H1 (cell line): ENCODE results near the gene NUDT9. TPM values are rescaled to one million over a fixed set of nuclear protein-coding genes. Genes with fewer than 3 reads are reported as not detected.
"Not testable (repeated sequence)": the region's sequence is repeated elsewhere in the genome, so short reads cannot be mapped to it uniquely, and the experiment has no call there.

ENCODE experiments used
- CTCF ChIA-PET: fragments of 300-600 bp; sonication (Branson Sonifier 250); formaldehyde crosslinking; loops from one replicate; lab custom pipeline; 2021; ENCODE audit not compliant: partially characterized antibody; lab: Charles Lee
- POLR2A ChIA-PET: fragments of 300-600 bp; sonication (Branson Sonifier 250); formaldehyde crosslinking; loops from one replicate; lab custom pipeline; 2021; ENCODE audit warnings: inconsistent platforms; ENCODE audit not compliant: partially characterized antibody; lab: Charles Lee
- DNase-seq, 2 experiments: peaks; one replicate each; pipeline versions ENCODE4 v3.0.0 to v3.0.0-alpha.2; 2010 to 2022; ENCODE audit warnings: low spot score in 2 of 2, low read depth in 1 of 2, mixed read lengths in 1 of 2
- FAIRE-seq: peaks from 2 replicates; lab custom pipeline; 2011; peaks lifted over from hg19 to GRCh38; lab: Jason Lieb, UNC
- H2AFZ ChIP-seq: 2 replicates; pipeline ENCODE4 v1.8.1; 2012; ENCODE audit warnings: low read length, inconsistent platforms
- H2AK5ac ChIP-seq: 2 replicates; pipeline ENCODE4 v1.6.1; 2013; ENCODE audit warnings: low read depth, low read length
- H2BK120ac ChIP-seq: replicated peaks from 2 replicates; pipeline ENCODE3; 2013; ENCODE audit warnings: low read depth, low read length, inconsistent platforms
- H2BK12ac ChIP-seq: 2 replicates; pipeline ENCODE4 v1.6.1; 2013; ENCODE audit warnings: low read depth, low read length
- H2BK15ac ChIP-seq: 2 replicates; pipeline ENCODE4 v1.6.1; 2013; ENCODE audit warnings: low read length
- H2BK20ac ChIP-seq: 2 replicates; pipeline ENCODE4 v1.6.1; 2013; ENCODE audit warnings: low read length
- H2BK5ac ChIP-seq: 2 replicates; pipeline ENCODE4 v1.6.1; 2013; ENCODE audit warnings: low read depth, low read length
- H3K14ac ChIP-seq: 2 replicates; pipeline ENCODE4 v1.6.1; 2013; ENCODE audit warnings: inconsistent platforms; ENCODE audit not compliant: insufficient read length
- H3K18ac ChIP-seq: 2 replicates; pipeline ENCODE4 v1.6.1; 2013; ENCODE audit warnings: low read length; ENCODE audit errors: extremely low read depth
- H3K23ac ChIP-seq: 2 replicates; pipeline ENCODE4 v1.6.1; 2013; ENCODE audit warnings: inconsistent platforms; ENCODE audit not compliant: insufficient read length
- H3K23me2 ChIP-seq: 2 replicates; pipeline ENCODE4 v1.6.1; 2013; ENCODE audit warnings: low read depth, low read length
- H3K27ac ChIP-seq: 2 replicates; pipeline ENCODE4 v1.6.1; 2011; ENCODE audit warnings: low read depth, low read length, inconsistent platforms
- H3K27me3 ChIP-seq, 4 experiments: replicated peaks in 1 of 4; 1 replicate in 1 of 4; 2 replicates in 3 of 4; pipeline versions ENCODE4 v1.6.1 to v1.8.1; 2011 to 2013; ENCODE audit warnings: low read length in 3 of 4, mild to moderate bottlenecking in 3 of 4, inconsistent platforms in 2 of 4, mixed read lengths in 2 of 4, moderate library complexity in 1 of 4; ENCODE audit not compliant: control insufficient read depth in 3 of 4, insufficient read depth in 3 of 4; ENCODE audit errors: extremely low read depth in 1 of 4
- H3K36me3 ChIP-seq, 4 experiments: 2 replicates each; pipeline versions ENCODE4 v1.6.1 to v1.8.1; 2011 to 2013; ENCODE audit warnings: mild to moderate bottlenecking in 4 of 4, low read length in 3 of 4, moderate library complexity in 2 of 4, control low read depth in 1 of 4, inconsistent platforms in 1 of 4; ENCODE audit not compliant: insufficient read depth in 4 of 4, control insufficient read depth in 2 of 4
- H3K4ac ChIP-seq: replicated peaks from 2 replicates; pipeline ENCODE3; 2013; ENCODE audit warnings: low read length, low read depth, mixed read lengths, inconsistent platforms; ENCODE audit not compliant: insufficient read length
- H3K4me1 ChIP-seq, 4 experiments: replicated peaks in 1 of 4; 1 replicate in 1 of 4; 2 replicates in 3 of 4; pipeline versions ENCODE4 v1.6.1 to v1.8.1; 2011 to 2013; ENCODE audit warnings: low read length in 3 of 4, inconsistent platforms in 2 of 4, mixed read lengths in 1 of 4; ENCODE audit not compliant: insufficient read depth in 4 of 4, control insufficient read depth in 3 of 4
- H3K4me2 ChIP-seq, 2 experiments: 2 replicates each; pipeline versions ENCODE4 v1.6.1 to v1.8.1; 2011 to 2013; ENCODE audit warnings: low read depth in 2 of 2, low read length in 2 of 2, control low read depth in 1 of 2, inconsistent platforms in 1 of 2, mild to moderate bottlenecking in 1 of 2; ENCODE audit not compliant: insufficient read depth in 1 of 2
- H3K4me3 ChIP-seq, 4 experiments: fragments of 200-600, 300-600 bp in 1 of 4; sonication (generic), shearing (Covaris generic), sonication (Bioruptor Twin) in 1 of 4; 2 replicates each; pipeline versions ENCODE4 v1.5.1 to v1.8.1; 2011 to 2016; ENCODE audit warnings: low read length in 4 of 4, low read depth in 3 of 4, control low read depth in 2 of 4, inconsistent platforms in 2 of 4, mild to moderate bottlenecking in 2 of 4, mixed read lengths in 1 of 4, moderate library complexity in 1 of 4; ENCODE audit not compliant: insufficient read depth in 2 of 4; ENCODE audit errors: extremely low read depth in 1 of 4
- H3K56ac ChIP-seq: replicated peaks from 2 replicates; pipeline ENCODE3; 2013; ENCODE audit warnings: low read depth, mild to moderate bottlenecking, mixed read lengths, low read length, inconsistent platforms; ENCODE audit not compliant: insufficient read length
- H3K79me1 ChIP-seq: 2 replicates; pipeline ENCODE4 v1.6.1; 2013; ENCODE audit warnings: low read depth, low read length, control low read depth
- H3K79me2 ChIP-seq, 2 experiments: 2 replicates each; pipeline versions ENCODE4 v1.6.1 to v1.8.1; 2012 to 2013; ENCODE audit warnings: low read length in 2 of 2, mild to moderate bottlenecking in 2 of 2, inconsistent platforms in 1 of 2; ENCODE audit not compliant: insufficient read depth in 2 of 2, control insufficient read depth in 1 of 2
- H3K9ac ChIP-seq, 4 experiments: replicated peaks in 1 of 4; 1 replicate in 1 of 4; 2 replicates in 3 of 4; pipeline versions ENCODE4 v1.6.1 to v1.8.1; 2011 to 2013; ENCODE audit warnings: low read depth in 3 of 4, low read length in 3 of 4, control low read depth in 2 of 4, mild to moderate bottlenecking in 2 of 4, moderate library complexity in 2 of 4, inconsistent platforms in 1 of 4; ENCODE audit errors: extremely low read depth in 1 of 4
- H3K9me3 ChIP-seq, 2 experiments: 2 replicates each; pipeline versions ENCODE4 v1.6.1 to v1.8.1; 2012 to 2013; ENCODE audit warnings: mild to moderate bottlenecking in 2 of 2, moderate library complexity in 2 of 2, control low read depth in 1 of 2, inconsistent platforms in 1 of 2, low read depth in 1 of 2, low read length in 1 of 2, mixed read lengths in 1 of 2; ENCODE audit not compliant: insufficient read depth in 2 of 2
- H4K20me1 ChIP-seq, 2 experiments: replicated peaks in 1 of 2; 2 replicates each; pipeline versions ENCODE3 to v1.8.1; 2011 to 2013; ENCODE audit warnings: inconsistent platforms in 2 of 2, low read length in 2 of 2, mild to moderate bottlenecking in 1 of 2; ENCODE audit not compliant: insufficient read depth in 2 of 2, control insufficient read depth in 1 of 2
- H4K5ac ChIP-seq: 2 replicates; pipeline ENCODE4 v1.6.1; 2013; ENCODE audit warnings: low read length, low read depth, mixed read lengths, inconsistent platforms; ENCODE audit not compliant: insufficient read length
- H4K8ac ChIP-seq: 2 replicates; pipeline ENCODE4 v1.8.0; 2013; ENCODE audit warnings: mild to moderate bottlenecking, moderate library complexity, low read length, inconsistent platforms; ENCODE audit not compliant: insufficient read depth; ENCODE audit errors: extremely low read depth
- H4K91ac ChIP-seq: replicated peaks from 2 replicates; pipeline ENCODE3; 2013; ENCODE audit warnings: low read length, mixed read lengths, inconsistent platforms; ENCODE audit not compliant: insufficient read length
- ATF2 ChIP-seq: IDR thresholded peaks from 2 replicates; pipeline ENCODE4 v1.6.1; 2012; ENCODE audit warnings: low read length, inconsistent platforms
- ATF3 ChIP-seq: IDR thresholded peaks from 2 replicates; pipeline ENCODE4 v1.6.1; 2011; ENCODE audit warnings: low read depth, mild to moderate bottlenecking, low read length; ENCODE audit not compliant: insufficient read depth
- BCL11A ChIP-seq, 2 experiments: IDR thresholded peaks; one replicate each; pipeline ENCODE4 v1.6.1; 2011; ENCODE audit warnings: low read depth in 2 of 2, low read length in 2 of 2, mild to moderate bottlenecking in 2 of 2
- E2F6 ChIP-seq: IDR thresholded peaks from 2 replicates; pipeline ENCODE4 v1.6.1; 2012; ENCODE audit warnings: inconsistent platforms
- EGR1 ChIP-seq: IDR thresholded peaks from 2 replicates; pipeline ENCODE4 v1.6.1; 2011; ENCODE audit warnings: low read depth, low read length, borderline replicate concordance
- GABPA ChIP-seq: IDR thresholded peaks from 2 replicates; pipeline ENCODE4 v1.6.1; 2011; ENCODE audit warnings: mild to moderate bottlenecking, low read length, moderate library complexity, borderline replicate concordance; ENCODE audit not compliant: insufficient read depth
- JUND ChIP-seq: IDR thresholded peaks from 2 replicates; pipeline ENCODE4 v1.6.1; 2011; ENCODE audit warnings: mild to moderate bottlenecking, improper control_type of control experiment, low read length
- POLR2A ChIP-seq, 2 experiments: IDR thresholded peaks; 1 replicate in 1 of 2; 2 replicates in 1 of 2; pipeline ENCODE4 v1.6.1; 2011; ENCODE audit warnings: low read depth in 2 of 2, low read length in 2 of 2, mild to moderate bottlenecking in 2 of 2; ENCODE audit errors: control extremely low read depth in 1 of 2
- RFX5 ChIP-seq: IDR thresholded peaks from 2 replicates; pipeline ENCODE4 v1.6.1; 2011; ENCODE audit warnings: low read depth, low read length, improper control_type of control experiment, borderline replicate concordance
- SRF ChIP-seq: IDR thresholded peaks from 2 replicates; pipeline ENCODE4 v1.6.1; 2011; ENCODE audit warnings: mild to moderate bottlenecking, low read depth, low read length, moderate library complexity
- TCF12 ChIP-seq: IDR thresholded peaks from 2 replicates; pipeline ENCODE4 v1.6.1; 2011; ENCODE audit warnings: low read depth, mild to moderate bottlenecking, low read length
- WGBS, 2 experiments: shearing (Covaris generic) in 1 of 2; methylation state at CpG; one replicate each; pipeline versions ENCODE4 v1.1.6 to v1.1.7; 2013 to 2015; ENCODE audit warnings: low lambda C conversion rate in 2 of 2, mixed read lengths in 2 of 2, inconsistent platforms in 1 of 2, low coverage in 1 of 2, missing lambda C conversion rate in 1 of 2; ENCODE audit not compliant: insufficient replicate concordance in 2 of 2, insufficient coverage in 1 of 2, insufficient read length in 1 of 2; ENCODE audit errors: extremely low coverage in 1 of 2, missing lambda C conversion rate in 1 of 2; 5-methylcytosine and 5-hydroxymethylcytosine counted together
- polyA plus RNA-seq, 7 experiments: library from polyadenylated mRNA; depleted of rRNA in 3 of 7; stranded (reverse) in 5 of 7; unstranded in 2 of 7; fragments of >200 nt in 5 of 7; fragments of 200-250 nt in 2 of 7; gene quantifications; 1 replicate in 5 of 7; 2 replicates in 1 of 7; 4 replicates in 1 of 7; pipeline versions ENCODE4 v1.2.1 to v1.2.3, GENCODE V29; 2011 to 2013; ENCODE audit warnings: missing spikeins in 2 of 7, mixed read lengths in 2 of 7
- total RNA-seq: library from RNA; stranded (reverse); fragmentation: NEBNext Ultra II Directional; extraction: Animal tissue kit (Norgen Biotek cat#: 25700); gene quantifications from 2 replicates; pipeline ENCODE4 v1.2.1, GENCODE V29; 2021

Gene NUDT9
- total and polyA plus RNA-seq, 2 of the 8 experiments (the other 6 are each of a cell fraction or from before 2014, with no cell fraction given) = 13.2 to 27.6 TPM

- TF ChIP-seq ATF2 (no peak), GABPA (no peak), EGR1 (no peak), SRF (no peak), E2F6 (no peak), POLR2A (IDR thresholded peaks at IDR 0.05; ENCODE audit: control extremely low read depth in 1 of 2, low read depth in 2 of 2, low read length in 2 of 2) (no peak), RFX5 (no peak), TCF12 (no peak), BCL11A (IDR thresholded peaks at IDR 0.05; ENCODE audit: low read depth in 2 of 2, low read length in 2 of 2) (no peak), ATF3 (no peak), JUND (no peak)
Measured at GRCh38 chr4:87445964-87446363, 23.6 kb downstream of the NUDT9 start (continued).

- H2BK5ac ChIP-seq, H3K9ac ChIP-seq, H4K5ac ChIP-seq, H3K23me2 ChIP-seq, H3K4me3 ChIP-seq, H3K18ac ChIP-seq, H2AK5ac ChIP-seq, H4K20me1 ChIP-seq, H2BK20ac ChIP-seq, DNase-seq, H3K23ac ChIP-seq, H3K27me3 ChIP-seq, H4K8ac ChIP-seq, H3K9me3 ChIP-seq, H3K4me1 ChIP-seq, H2BK12ac ChIP-seq, H3K27ac ChIP-seq, CTCF ChIA-PET, H2BK120ac ChIP-seq, H3K4ac ChIP-seq, FAIRE-seq, H2AFZ ChIP-seq, H3K79me1 ChIP-seq, H3K56ac ChIP-seq, H3K79me2 ChIP-seq, H2BK15ac ChIP-seq, H4K91ac ChIP-seq, H3K14ac ChIP-seq, H3K4me2 ChIP-seq: not testable (repeated sequence)
- peaks cover 2 to 39% (median 11%) of the 10 kb centered on the region in 4 experiments; a peak in 7 of 8 replicates for H3K36me3 ChIP-seq
- WGBS, 2 experiments = 85% methylated on average over 6 of the region's 6 CpGs; no CpG with 5 or more reads in 1 of the 2 experiments
- POLR2A ChIA-PET = interaction anchor here (0.6 kb wide), 1 partner anchor 30 kb away, joined by 3 read pairs; no protein-coding TSS in a partner anchor
Measured at GRCh38 chr4:87446375-87446774, 24.0 kb downstream of the NUDT9 start.
